Endodermal cell (in vitro differentiated cells): ENCODE data around the gene VIM. TPM values are rescaled to one million over a fixed set of nuclear protein-coding genes. Genes with fewer than 3 reads are reported as not detected.

Experiments used
- DNase-seq: peaks from one replicate; pipeline ENCODE4 v3.0.0-alpha.2; 2017
- H3K27ac ChIP-seq: 2 replicates; pipeline ENCODE4 v1.5.1; 2013; ENCODE audit warnings: mild to moderate bottlenecking, low read depth, low read length, moderate library complexity
- H3K27me3 ChIP-seq: 2 replicates; pipeline ENCODE4 v1.6.1; 2013; ENCODE audit warnings: mild to moderate bottlenecking, low read length, moderate library complexity; ENCODE audit not compliant: insufficient read depth, control insufficient read depth, poor library complexity, severe bottlenecking
- H3K36me3 ChIP-seq: 2 replicates; pipeline ENCODE4 v1.7.0; 2013; ENCODE audit warnings: mild to moderate bottlenecking, low read length, moderate library complexity; ENCODE audit not compliant: control insufficient read depth, insufficient read depth
- H3K4me1 ChIP-seq: one replicate; pipeline ENCODE4 v1.7.0; 2013; ENCODE audit warnings: low read length; ENCODE audit not compliant: control insufficient read depth, insufficient read depth
- H3K4me3 ChIP-seq: 2 replicates; pipeline ENCODE4 v1.5.1; 2013; ENCODE audit warnings: mild to moderate bottlenecking, low read length, moderate library complexity
- H3K9ac ChIP-seq: 2 replicates; pipeline ENCODE4 v1.6.1; 2013; ENCODE audit warnings: mild to moderate bottlenecking, low read length, moderate library complexity; ENCODE audit not compliant: poor library complexity, severe bottlenecking; ENCODE audit errors: extremely low read depth
- H3K9me3 ChIP-seq: 2 replicates; pipeline ENCODE4 v1.6.1; 2013; ENCODE audit warnings: mild to moderate bottlenecking, low read length, moderate library complexity; ENCODE audit not compliant: control insufficient read depth
- H3K27ac Mint-ChIP-seq: 2 replicates; pipeline ENCODE4 v1.8.0; 2020; ENCODE audit warnings: mixed read lengths
- H3K27me3 Mint-ChIP-seq: 2 replicates; pipeline ENCODE4 v1.8.0; 2021; ENCODE audit warnings: mild to moderate bottlenecking, mixed read lengths; ENCODE audit not compliant: insufficient read depth
- H3K36me3 Mint-ChIP-seq: 2 replicates; pipeline ENCODE4 v1.8.0; 2020; ENCODE audit warnings: low read depth, mixed read lengths
- H3K4me1 Mint-ChIP-seq: 2 replicates; pipeline ENCODE4 v1.8.0; 2020; ENCODE audit warnings: mixed read lengths
- H3K4me3 Mint-ChIP-seq: 2 replicates; pipeline ENCODE4 v1.8.0; 2020; ENCODE audit warnings: mild to moderate bottlenecking, moderate library complexity, mixed read lengths
- H3K9me3 Mint-ChIP-seq: 2 replicates; pipeline ENCODE4 v1.8.0; 2020; ENCODE audit warnings: mild to moderate bottlenecking, mixed read lengths
- CTCF ChIP-seq: fragments of 200-600 bp; sonication (generic); conservative IDR thresholded peaks from 2 replicates; pipeline ENCODE4 v1.5.0; 2021; ENCODE audit warnings: antibody characterized with exemption, mild to moderate bottlenecking
- WGBS, 2 experiments: methylation state at CpG; one replicate each; pipeline versions ENCODE4 v1.1.5 to v1.1.7; 2013; ENCODE audit warnings: missing lambda C conversion rate in 2 of 2, mixed read lengths in 1 of 2; ENCODE audit not compliant: insufficient coverage in 1 of 2, insufficient read length in 1 of 2; 5-methylcytosine and 5-hydroxymethylcytosine counted together
- total RNA-seq, 2 donors: library from RNA; stranded (reverse); fragmentation: NEBNext Ultra II Directional in 1 of 2; extraction: Animal tissue kit (Norgen Biotek cat#: 25700) in 1 of 2; gene quantifications; 2 replicates in 1 of 2; 3 replicates in 1 of 2; pipeline ENCODE4 v1.2.1, GENCODE V29; 2021

The VIM gene
- total RNA-seq, 2 donors from 2014 or later, result 84.3 to 155 TPM

- Mint-ChIP-seq H3K27ac (no peak overlapping the region), H3K4me3 (no peak overlapping the region), H3K27me3 (peaks cover 25% of the 10 kb centered on the region), H3K36me3 (peaks cover 15% of the 10 kb centered on the region), H3K9me3 (no peaks in the 10 kb centered on the region), H3K4me1 (no peaks in the 10 kb centered on the region)
- WGBS, 2 experiments, result 94 to 96% methylated on average over 10 to 14 of the region's 14 CpGs
- no peak for DNase-seq
- no peaks in the 10 kb centered on the region for H3K4me1 ChIP-seq
- H3K9ac ChIP-seq, result no peak overlapping the region
- no peak for TF ChIP-seq CTCF
- H3K9me3 ChIP-seq, result no peaks in the 10 kb centered on the region
- no peak overlapping the region for H3K27ac ChIP-seq
- H3K36me3 ChIP-seq, result peaks cover 62% of the 10 kb centered on the region
- H3K27me3 ChIP-seq, result peaks cover 6% of the 10 kb centered on the region
- no peak overlapping the region for H3K4me3 ChIP-seq
Observed at GRCh38 chr10:17233286-17233991, 5.4 kb downstream of the VIM start.

- no peak for TF ChIP-seq CTCF
- WGBS, 2 experiments, result 96% methylated on average over 5 of the region's 5 CpGs
- Histone ChIP-seq H3K27me3 (peaks cover 2% of the 10 kb centered on the region), H3K9ac (no peak overlapping the region), H3K36me3 (peaks cover 62% of the 10 kb centered on the region), H3K9me3 (no peaks in the 10 kb centered on the region), H3K4me1 (no peaks in the 10 kb centered on the region), H3K4me3 (no peak overlapping the region), H3K27ac (no peak overlapping the region)
- Mint-ChIP-seq H3K36me3 (peaks cover 15% of the 10 kb centered on the region), H3K27ac (no peak overlapping the region), H3K4me1 (no peaks in the 10 kb centered on the region), H3K27me3 (peaks cover 15% of the 10 kb centered on the region), H3K4me3 (no peak overlapping the region), H3K9me3 (no peaks in the 10 kb centered on the region)
- DNase-seq, result no peak
Observed at GRCh38 chr10:17234431-17234945, 6.4 kb downstream of the VIM start.

GRCh38 chr10:17235136-17235535 lies 7.1 kb downstream of the VIM start:
- peak; percentile 72 for DNase-seq
- Mint-ChIP-seq H3K27ac (no peak overlapping the region), H3K36me3 (peaks cover 15% of the 10 kb centered on the region), H3K9me3 (no peaks in the 10 kb centered on the region), H3K4me3 (no peak overlapping the region), H3K27me3 (peaks cover 10% of the 10 kb centered on the region), H3K4me1 (no peaks in the 10 kb centered on the region)
- peak; percentile 62 for TF ChIP-seq CTCF
- WGBS, 2 experiments, result 88 to 94% methylated on average over 6 to 8 of the region's 8 CpGs
- no peak overlapping the region for H3K9ac ChIP-seq
- H3K27me3 ChIP-seq, result no peaks in the 10 kb centered on the region
- H3K4me3 ChIP-seq, result no peak overlapping the region
- H3K9me3 ChIP-seq, result no peaks in the 10 kb centered on the region
- no peaks in the 10 kb centered on the region for H3K4me1 ChIP-seq
- peaks cover 62% of the 10 kb centered on the region for H3K36me3 ChIP-seq
- no peak overlapping the region for H3K27ac ChIP-seq
